ENCODE measurements around the gene CTU2. TPM values are rescaled to one million over a fixed set of nuclear protein-coding genes. Genes with fewer than 3 reads are reported as not detected.

The CTU2 gene
- total and polyA plus RNA-seq, 2 of the 8 experiments (the other 6 are each of a cell fraction or from before 2014, with no cell fraction given): 32.7 to 42.9 TPM

DNA sequence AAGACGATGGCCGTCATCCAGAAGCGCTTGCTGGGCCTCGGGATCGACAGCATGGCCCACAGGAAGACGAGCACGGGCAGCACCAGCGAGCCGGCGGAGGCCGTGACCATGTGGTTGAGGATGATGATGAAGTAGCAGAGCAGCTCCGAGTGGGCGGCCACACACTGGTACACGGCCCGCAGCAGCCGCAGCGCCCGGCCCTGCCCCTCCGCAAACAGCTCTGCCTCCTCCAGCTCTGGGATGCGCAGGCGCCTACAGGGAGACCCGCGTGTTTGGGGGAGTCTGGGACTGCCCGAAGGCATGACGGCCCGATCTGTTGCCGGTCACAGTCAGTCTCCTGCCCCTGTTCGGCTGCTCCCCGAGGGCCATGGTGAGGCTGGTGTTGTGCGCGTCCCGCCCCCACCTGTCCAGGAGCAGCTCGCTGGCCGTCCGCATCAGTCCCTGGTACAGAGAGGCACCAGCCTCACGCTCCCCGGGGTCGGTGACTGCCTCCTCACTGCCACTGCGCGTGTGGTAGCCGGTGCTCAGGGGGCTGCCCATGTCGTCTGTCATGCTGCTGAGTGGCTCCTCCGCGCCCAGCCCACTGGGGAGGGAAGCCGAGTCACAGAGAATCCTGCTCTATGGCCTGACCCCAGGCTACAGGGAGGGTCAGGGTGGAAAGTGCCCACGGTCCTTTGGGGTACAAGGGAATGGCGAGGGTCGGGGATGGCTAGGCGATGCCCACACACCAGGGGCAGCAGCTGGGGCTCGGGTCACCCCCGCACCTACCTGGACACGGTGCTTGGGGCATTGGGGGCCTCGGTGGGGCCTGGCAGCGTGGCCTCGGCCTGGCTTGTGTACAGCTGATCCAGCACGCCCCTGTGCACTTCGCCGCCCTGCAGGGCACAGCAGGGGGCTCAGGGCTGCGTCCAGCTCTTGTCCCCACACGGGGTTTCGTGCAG, 15.8 kb downstream of the CTU2 start:
- Histone ChIP-seq H2AFZ (ENCODE audit: low read length) (no peak overlapping the region), H3K4ac (replicated peaks; ENCODE audit: insufficient read length, low read depth, low read length) (no peak overlapping the region), H3K14ac (ENCODE audit: insufficient read length) (no peak overlapping the region), H4K91ac (replicated peaks; ENCODE audit: insufficient read length, low read length) (no peak overlapping the region), H3K23me2 (ENCODE audit: low read depth, low read length) (no peaks in the 10 kb centered on the region), H3K23ac (ENCODE audit: insufficient read length) (no peak overlapping the region), H4K5ac (ENCODE audit: insufficient read length, low read depth, low read length) (no peak overlapping the region), H3K27me3 (replicated peaks in 1 of 4; ENCODE audit: control insufficient read depth in 3 of 4, extremely low read depth in 1 of 4, insufficient read depth in 3 of 4, low read length in 3 of 4) (no peaks in the 10 kb centered on the region), H3K9me3 (ENCODE audit: insufficient read depth in 2 of 2, low read depth in 1 of 2, low read length in 1 of 2) (no peaks in the 10 kb centered on the region), H2BK5ac (ENCODE audit: low read depth, low read length) (no peak overlapping the region; the same call in 1 of the 2 replicates), H3K9ac (replicated peaks in 1 of 4; ENCODE audit: extremely low read depth in 1 of 4, low read depth in 3 of 4, low read length in 3 of 4) (no peak overlapping the region), H3K56ac (replicated peaks; ENCODE audit: insufficient read length, low read depth, low read length) (no peak overlapping the region), H3K27ac (ENCODE audit: low read depth, low read length) (no peak overlapping the region), H2BK12ac (ENCODE audit: low read depth, low read length) (no peak overlapping the region), H3K4me1 (replicated peaks in 1 of 4; ENCODE audit: control insufficient read depth in 3 of 4, insufficient read depth in 4 of 4, low read length in 3 of 4) (no peaks in the 10 kb centered on the region), H3K79me1 (ENCODE audit: low read depth, low read length) (no peaks in the 10 kb centered on the region), H4K8ac (ENCODE audit: extremely low read depth, insufficient read depth, low read length) (no peak overlapping the region), H2BK20ac (ENCODE audit: low read length) (no peak overlapping the region), H2AK5ac (ENCODE audit: low read depth, low read length) (no peak overlapping the region), H3K4me3 (ENCODE audit: extremely low read depth in 1 of 4, insufficient read depth in 2 of 4, low read depth in 3 of 4, low read length in 4 of 4) (no peak overlapping the region), H4K20me1 (replicated peaks in 1 of 2; ENCODE audit: control insufficient read depth in 1 of 2, insufficient read depth in 2 of 2, low read length in 2 of 2) (peaks cover 0 to 13% of the 10 kb centered on the region in 2 experiments), H3K79me2 (ENCODE audit: control insufficient read depth in 1 of 2, insufficient read depth in 2 of 2, low read length in 2 of 2) (no peaks in the 10 kb centered on the region), H3K36me3 (ENCODE audit: control insufficient read depth in 2 of 4, insufficient read depth in 4 of 4, low read length in 3 of 4) (peaks cover 0 to 27% (median 10%) of the 10 kb centered on the region in 4 experiments; a peak in 5 of 8 replicates), H3K4me2 (ENCODE audit: insufficient read depth in 1 of 2, low read depth in 2 of 2, low read length in 2 of 2) (no peak overlapping the region), H2BK120ac (replicated peaks; ENCODE audit: low read depth, low read length) (no peak overlapping the region), H3K18ac (ENCODE audit: extremely low read depth, low read length) (no peak overlapping the region), H2BK15ac (ENCODE audit: low read length) (no peak overlapping the region)
- FAIRE-seq (no peak), DNase-seq (ENCODE audit: low read depth in 1 of 2, low spot score in 2 of 2) (no peak)
- POLR2A ChIA-PET (ENCODE audit: partially characterized antibody): interaction anchor here (0.8 to 1.5 kb wide), 4 partner anchors 11 to 46 kb away, joined by 3 to 6 read pairs (median 4); no protein-coding TSS in a partner anchor
- WGBS, 2 experiments (ENCODE audit: extremely low coverage in 1 of 2, insufficient coverage in 1 of 2, insufficient read length in 1 of 2, insufficient replicate concordance in 2 of 2, low coverage in 1 of 2, low lambda C conversion rate in 2 of 2, missing lambda C conversion rate in 1 of 2): 94% methylated on average over 37 of the region's 61 CpGs; no CpG with 5 or more reads in 1 of the 2 experiments
- TF ChIP-seq TAF1 (IDR thresholded peaks at IDR 0.05; ENCODE audit: low read depth, low read length): no peak
- no peak for TF ChIP-seq BCL11A (IDR thresholded peaks at IDR 0.05; ENCODE audit: low read depth in 2 of 2, low read length in 2 of 2)
- TF ChIP-seq, protein P1, sequence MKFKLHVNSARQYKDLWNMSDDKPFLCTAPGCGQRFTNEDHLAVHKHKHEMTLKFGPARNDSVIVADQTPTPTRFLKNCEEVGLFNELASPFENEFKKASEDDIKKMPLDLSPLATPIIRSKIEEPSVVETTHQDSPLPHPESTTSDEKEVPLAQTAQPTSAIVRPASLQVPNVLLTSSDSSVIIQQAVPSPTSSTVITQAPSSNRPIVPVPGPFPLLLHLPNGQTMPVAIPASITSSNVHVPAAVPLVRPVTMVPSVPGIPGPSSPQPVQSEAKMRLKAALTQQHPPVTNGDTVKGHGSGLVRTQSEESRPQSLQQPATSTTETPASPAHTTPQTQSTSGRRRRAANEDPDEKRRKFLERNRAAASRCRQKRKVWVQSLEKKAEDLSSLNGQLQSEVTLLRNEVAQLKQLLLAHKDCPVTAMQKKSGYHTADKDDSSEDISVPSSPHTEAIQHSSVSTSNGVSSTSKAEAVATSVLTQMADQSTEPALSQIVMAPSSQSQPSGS (IDR thresholded peaks at IDR 0.05; ENCODE audit: low read length): no peak
- no peak for TF ChIP-seq EGR1 (IDR thresholded peaks at IDR 0.05; ENCODE audit: borderline replicate concordance, low read depth, low read length)
- TF ChIP-seq FOSL1 (IDR thresholded peaks at IDR 0.05; ENCODE audit: insufficient read depth, low read depth, low read length): no peak
- no peak for TF ChIP-seq SRF (IDR thresholded peaks at IDR 0.05; ENCODE audit: low read depth, low read length)
- no peak for TF ChIP-seq EZH2 (IDR thresholded peaks at IDR 0.05; ENCODE audit: low read depth, low read length, severe bottlenecking)
- CTCF ChIA-PET (ENCODE audit: partially characterized antibody): interaction anchor here (1.1 to 4.5 kb wide), 4 partner anchors 15 to 68 kb away, joined by 4 to 24 read pairs (median 6); no protein-coding TSS in a partner anchor

Data from H1 (cell line).